Measurements from ENCODE around the gene COX5B.
A peak's percentile ranks its signal among the peaks of the same experiment; 100 is the strongest.
"Not testable (repeated sequence)": the region's sequence is repeated elsewhere in the genome, so short reads cannot be mapped to it uniquely, and the experiment has no call there.

The COX5B gene

GRCh38 chr2:97654309-97654708 is 8.4 kb downstream of the COX5B start:
- no peak for DNase-seq (ENCODE audit: low spot score)

DNA sequence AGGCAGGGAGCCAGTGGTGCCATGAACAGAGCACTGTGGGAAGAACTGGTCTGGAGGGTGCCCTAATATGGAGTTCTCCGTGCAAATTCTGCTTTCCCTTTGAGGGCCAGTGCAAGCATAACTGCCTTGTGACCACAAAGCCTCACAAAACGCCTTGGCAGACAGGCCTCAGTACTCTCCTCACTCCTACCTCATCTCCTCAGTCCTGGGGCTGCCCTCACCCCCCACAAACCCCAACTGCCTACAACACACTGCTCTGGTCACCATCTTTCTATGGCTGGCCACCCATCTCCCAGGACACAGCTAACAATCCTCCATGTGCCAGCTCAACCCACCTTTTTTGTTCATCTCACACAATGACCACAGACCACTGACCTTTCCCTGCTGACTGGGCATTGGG is 8.9 kb downstream of the COX5B start:
- no peak for DNase-seq (ENCODE audit: low spot score)

DNA sequence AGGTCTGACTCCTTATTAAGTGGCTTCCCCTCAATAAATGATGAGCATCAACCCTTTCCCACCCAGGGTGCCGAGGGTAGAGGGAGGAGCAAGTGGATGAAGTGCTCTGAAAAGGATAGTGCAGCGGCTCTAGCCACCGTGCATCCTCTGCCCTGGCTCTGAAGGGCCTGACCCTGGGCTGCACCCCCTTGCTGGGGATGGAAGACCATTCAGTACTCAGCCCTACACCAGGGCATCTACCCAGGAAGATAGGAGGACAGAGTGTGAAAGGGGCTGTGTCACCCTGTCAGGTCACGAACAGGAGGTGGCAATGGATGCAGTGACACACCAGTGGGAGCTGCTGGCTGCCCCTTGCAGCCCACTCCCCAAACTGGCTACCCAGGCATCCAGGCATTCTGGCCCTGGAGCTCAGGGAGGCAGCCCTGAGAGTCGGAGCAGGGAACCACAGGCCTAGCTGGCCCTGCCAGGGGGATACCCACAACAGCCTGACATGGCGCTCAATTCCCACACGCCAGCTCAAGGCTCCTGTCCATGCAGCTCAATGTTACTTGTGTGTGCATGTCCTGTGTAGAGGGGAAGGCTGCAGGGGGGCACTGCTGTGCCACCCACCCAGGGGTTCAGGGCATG is 10.4 kb downstream of the COX5B start:
- no peak for DNase-seq (ENCODE audit: low spot score)

- DNase-seq (ENCODE audit: low spot score): no peak
Observed at GRCh38 chr2:97656905-97657587, 11.2 kb downstream of the COX5B start.

GRCh38 chr2:97657986-97658690 is 12.3 kb downstream of the COX5B start:
- no peak for DNase-seq (ENCODE audit: low spot score)

- DNase-seq (ENCODE audit: low spot score): no peak
Observed at GRCh38 chr2:97658691-97659157, 12.9 kb downstream of the COX5B start.

DNA sequence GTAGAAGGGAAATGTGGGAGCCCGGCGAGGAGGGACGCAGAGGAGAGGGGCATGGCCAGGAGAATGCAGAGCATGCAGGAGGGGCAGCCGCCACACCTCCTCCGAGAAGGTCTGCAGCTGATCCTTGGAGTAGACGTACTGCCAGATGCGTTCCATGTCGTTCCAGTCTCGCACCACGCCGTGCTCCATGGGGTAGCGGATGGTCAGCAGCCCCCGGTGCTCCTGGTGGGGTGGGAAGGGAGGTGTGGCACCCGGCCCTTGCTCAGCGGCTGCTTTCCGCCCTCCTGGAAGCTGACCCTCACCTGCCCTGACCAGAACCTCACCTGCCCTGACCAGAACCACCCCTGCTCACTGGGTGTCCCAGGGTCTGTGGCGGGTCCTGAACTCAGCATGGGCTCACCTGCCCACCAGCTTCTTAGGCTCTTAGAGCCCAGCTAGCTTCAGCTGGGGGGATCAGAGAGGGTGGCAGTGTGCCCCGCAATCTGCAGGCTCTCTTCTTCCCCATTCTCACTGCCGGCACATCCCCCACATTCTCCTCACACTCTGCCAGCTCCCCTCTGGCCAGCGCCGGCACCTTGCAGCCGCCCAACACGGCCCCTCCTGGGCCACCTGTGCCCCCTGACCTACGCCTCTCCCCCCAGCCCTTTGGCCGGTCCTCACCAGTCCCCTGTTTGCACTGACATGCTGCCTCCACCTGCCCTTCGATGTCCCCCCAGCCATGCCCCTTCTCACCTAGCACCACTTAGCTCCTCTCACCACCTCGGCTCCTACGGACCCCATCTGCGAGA is 13.6 kb downstream of the COX5B start:
- DNase-seq (ENCODE audit: low spot score): no peak

- no peak for DNase-seq (ENCODE audit: low spot score)
Observed at GRCh38 chr2:97660044-97660774, 14.3 kb downstream of the COX5B start.

DNA sequence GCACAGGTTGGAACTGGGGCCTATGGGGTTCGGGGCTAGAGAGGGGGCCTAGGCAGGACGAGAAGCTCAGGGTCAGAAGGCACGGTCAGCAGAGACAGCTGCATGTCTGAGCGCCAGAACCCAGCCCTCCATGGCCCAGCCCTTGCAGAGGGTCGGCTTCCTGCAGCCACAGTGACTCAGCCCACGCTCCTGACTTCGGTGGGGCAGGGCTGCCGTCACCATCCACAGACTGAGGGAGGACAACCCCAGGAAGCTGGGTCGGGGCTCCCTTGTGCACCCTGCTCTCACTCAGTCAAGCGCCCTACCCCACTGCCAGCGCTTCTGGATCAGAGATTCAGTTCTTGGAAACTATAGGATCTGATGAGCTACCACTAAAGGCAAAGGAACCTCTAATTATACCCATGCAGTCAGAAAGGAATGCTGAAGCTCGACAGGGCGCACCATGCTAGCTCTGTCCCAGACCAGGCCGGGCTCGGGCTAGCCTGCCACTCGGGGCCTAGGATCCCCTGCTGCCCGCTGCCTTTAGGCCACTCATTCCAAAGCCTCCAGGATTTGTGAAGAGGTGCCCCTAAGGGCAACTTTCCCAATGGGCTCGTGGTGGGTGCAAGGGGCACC is 15.0 kb downstream of the COX5B start:
- DNase-seq (ENCODE audit: low spot score): no peak

GRCh38 chr2:97661927-97662326 is 16.1 kb downstream of the COX5B start:
- no peak for DNase-seq (ENCODE audit: low spot score)

DNA sequence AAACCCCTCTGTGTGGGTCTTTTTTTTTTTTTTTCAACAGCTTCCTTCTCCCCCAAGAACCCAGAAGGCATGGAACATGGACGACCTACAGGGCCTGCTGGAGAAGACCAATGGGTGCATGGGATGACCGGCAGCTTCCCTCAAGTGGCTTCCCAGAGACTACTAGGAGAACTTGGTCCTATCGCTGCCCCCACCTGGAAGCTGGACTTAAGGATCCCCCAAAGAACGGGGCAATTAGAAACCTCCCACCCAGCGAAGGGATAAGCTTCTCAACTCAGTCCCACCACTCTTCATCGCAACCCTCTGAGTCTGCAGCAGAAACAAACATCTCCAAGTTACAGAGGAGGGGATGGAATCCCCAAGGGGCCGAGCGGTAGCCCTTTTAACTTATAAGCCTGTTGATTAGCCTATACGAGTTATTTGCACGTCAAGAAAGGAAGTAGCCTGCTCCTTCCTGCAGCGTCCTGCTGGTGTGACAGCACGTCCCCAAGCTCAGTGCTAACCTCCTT is 16.6 kb downstream of the COX5B start:
- no peak for DNase-seq (ENCODE audit: low spot score)

DNA sequence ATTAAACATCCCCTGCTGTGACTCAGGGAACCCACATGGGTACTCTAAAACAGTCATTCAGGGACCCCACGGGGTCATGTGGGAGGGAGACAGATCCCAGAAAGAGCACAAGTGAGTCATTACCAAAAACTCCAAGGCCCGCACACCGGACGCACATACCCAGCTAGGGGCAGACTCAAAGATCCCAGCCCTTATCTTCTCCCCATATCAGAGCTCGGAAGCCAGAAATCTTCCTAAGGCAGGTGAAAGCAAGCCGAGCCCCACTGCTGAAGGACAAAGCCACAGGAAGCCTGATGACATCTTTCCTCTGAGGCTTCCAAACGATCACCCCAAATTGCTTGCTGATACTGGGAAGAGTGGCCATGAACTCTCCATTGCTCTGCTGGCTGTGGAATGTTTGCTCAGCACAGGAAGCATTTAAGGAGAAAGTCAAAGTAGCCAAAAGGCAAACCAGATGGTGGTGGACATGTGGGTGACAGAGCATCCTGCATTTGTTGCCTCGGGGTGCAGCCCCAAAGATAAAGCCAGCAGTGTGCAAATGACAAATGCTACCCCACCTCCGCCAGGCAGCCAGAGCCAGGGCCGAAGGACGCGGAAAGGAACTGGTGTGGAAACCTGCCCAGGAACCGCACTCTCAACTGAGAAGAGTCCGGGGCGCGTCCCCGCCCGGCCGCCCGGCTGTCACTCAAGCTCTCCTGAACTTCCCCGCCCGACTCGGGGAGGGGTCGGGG is 17.2 kb downstream of the COX5B start:
- peak; percentile 25 for DNase-seq (ENCODE audit: low spot score)

- no peak for DNase-seq (ENCODE audit: low spot score)
Observed at GRCh38 chr2:97663626-97663961, 17.7 kb downstream of the COX5B start.

DNA sequence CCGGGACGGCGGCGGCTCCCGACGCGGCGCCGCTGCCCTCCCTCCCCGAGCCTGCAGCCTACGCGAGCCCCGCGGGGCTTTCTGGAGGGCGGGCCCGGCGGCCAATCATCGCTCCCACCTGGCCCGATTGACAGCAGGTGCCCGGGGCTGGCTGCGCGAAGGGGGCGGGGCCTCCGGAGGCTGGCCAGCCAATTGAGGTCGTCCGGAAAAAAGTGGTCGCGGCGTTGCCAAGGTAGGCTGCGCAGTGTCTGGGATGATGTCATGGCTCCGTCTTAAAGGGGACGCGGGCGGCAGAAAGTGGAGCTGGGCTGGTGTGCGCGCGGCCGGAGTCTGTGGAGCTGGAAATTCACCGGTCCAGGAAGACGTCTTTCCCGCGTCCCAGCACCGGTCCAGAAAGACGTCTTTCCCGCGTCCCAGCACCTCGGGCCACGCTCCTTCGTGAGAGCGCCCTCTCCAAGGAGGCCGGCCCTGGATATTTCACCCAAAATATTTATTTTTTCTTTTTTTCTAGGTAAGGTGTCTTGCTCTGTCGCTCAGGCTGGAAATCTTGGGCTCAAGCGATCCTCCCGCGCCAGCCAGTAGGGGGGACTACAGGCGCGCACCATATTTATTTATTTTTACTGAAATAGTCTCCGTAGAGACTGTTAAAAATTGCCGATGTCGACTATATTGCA is 18.2 kb downstream of the COX5B start, which contains the start of gene ACTR1B:
TSS of gene ACTR1B (minus strand) at position 83 of the 674 bp plus-strand sequence. CDS start 154 bp downstream, outside the sequence.
- peak; percentile 95 for DNase-seq (ENCODE audit: low spot score)

GRCh38 chr2:97664636-97664970 is 18.7 kb downstream of the COX5B start:
- DNase-seq (ENCODE audit: low spot score): no peak

DNA sequence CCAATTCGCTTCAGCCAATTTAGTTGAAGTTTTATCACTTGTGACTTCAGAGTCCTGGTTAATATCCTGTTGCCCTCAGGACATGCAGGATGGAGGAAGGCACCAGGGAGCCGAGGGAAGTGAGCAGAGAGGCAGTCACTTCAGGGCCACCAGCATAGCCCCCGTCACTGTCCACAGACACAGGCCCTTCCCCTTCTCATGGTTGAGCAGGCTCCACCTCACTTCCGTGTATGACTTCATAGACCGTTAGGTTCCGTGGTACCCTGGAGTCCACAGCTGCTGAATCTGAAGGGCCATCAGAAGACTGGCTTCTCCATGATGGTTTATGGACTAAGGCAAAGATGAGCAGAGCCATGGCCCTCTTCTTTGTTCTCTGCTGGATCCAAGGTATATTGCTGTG is 23.6 kb downstream of the COX5B start, which contains the start of gene C2orf92:
TSS of gene C2orf92 (plus strand) at position 266 of the 400 bp plus-strand sequence. CDS start at position 342, 76 bp downstream.
- no peak for DNase-seq (ENCODE audit: low spot score)

DNA sequence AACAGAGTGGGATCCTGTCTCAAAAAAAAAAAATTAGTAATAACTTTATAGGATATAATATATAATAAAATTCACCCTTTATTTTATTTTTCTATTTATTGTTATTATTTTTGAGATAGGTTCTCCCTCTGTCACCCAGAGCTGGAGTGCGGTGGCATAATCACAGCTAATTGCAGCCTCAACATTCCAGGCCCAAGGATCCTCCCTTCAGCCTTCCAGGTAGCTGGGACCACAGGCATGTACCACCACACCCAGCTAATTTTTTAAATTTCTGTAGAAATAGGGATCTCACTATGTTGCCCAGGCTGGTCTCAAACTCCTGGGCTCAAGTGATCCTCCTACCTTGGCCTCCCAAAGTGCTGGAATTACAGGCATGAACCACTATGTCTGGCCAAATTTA is 24.6 kb downstream of the COX5B start:
- DNase-seq (ENCODE audit: low spot score): no peak

- no peak for DNase-seq (ENCODE audit: low spot score)
Observed at GRCh38 chr2:97671526-97671925, 25.7 kb downstream of the COX5B start.

GRCh38 chr2:97672606-97673140 is 26.8 kb downstream of the COX5B start:
- DNase-seq (ENCODE audit: low spot score): not testable (repeated sequence)

Measured in hematopoietic multipotent progenitor cell treated with erythropoietin and hydrocortisone succinate and interleukin-3 and kit ligand, for 17 days (in vitro differentiated cells).